ENCODE measurements around the gene SCUBE3.

Gene SCUBE3

GRCh38 chr6:35215665-35216411 is 2.1 kb downstream of the SCUBE3 start:
- Mint-ChIP-seq H3K4me3 (peak overlapping the region; percentile 77 to 86 (median 80)), H3K9me3 (no peaks in the 10 kb centered on the region), H3K4me1 (peaks cover 55% of the 10 kb centered on the region)

GRCh38 chr6:35216412-35216732 is 2.6 kb downstream of the SCUBE3 start:
- Mint-ChIP-seq H3K27me3 (ENCODE audit: low read depth) (peaks cover 31% of the 10 kb centered on the region), H3K27ac (peak overlapping the region; percentile 28 to 90 (median 78)), H3K4me1 (peaks cover 55% of the 10 kb centered on the region), H3K36me3 (ENCODE audit: low read depth) (no peaks in the 10 kb centered on the region), H3K4me3 (peak overlapping the region; percentile 70 to 86 (median 77)), H3K9me3 (no peaks in the 10 kb centered on the region)
- TF ChIP-seq, protein P1, sequence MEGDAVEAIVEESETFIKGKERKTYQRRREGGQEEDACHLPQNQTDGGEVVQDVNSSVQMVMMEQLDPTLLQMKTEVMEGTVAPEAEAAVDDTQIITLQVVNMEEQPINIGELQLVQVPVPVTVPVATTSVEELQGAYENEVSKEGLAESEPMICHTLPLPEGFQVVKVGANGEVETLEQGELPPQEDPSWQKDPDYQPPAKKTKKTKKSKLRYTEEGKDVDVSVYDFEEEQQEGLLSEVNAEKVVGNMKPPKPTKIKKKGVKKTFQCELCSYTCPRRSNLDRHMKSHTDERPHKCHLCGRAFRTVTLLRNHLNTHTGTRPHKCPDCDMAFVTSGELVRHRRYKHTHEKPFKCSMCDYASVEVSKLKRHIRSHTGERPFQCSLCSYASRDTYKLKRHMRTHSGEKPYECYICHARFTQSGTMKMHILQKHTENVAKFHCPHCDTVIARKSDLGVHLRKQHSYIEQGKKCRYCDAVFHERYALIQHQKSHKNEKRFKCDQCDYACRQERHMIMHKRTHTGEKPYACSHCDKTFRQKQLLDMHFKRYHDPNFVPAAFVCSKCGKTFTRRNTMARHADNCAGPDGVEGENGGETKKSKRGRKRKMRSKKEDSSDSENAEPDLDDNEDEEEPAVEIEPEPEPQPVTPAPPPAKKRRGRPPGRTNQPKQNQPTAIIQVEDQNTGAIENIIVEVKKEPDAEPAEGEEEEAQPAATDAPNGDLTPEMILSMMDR (IDR thresholded peaks at IDR 0.05; ENCODE audit: unreplicated experiment in 3 of 3), result no peak

More at GRCh38 chr6:35215665-35216411, 2.1 kb downstream of the SCUBE3 start:
- peak overlapping the region; percentile 28 to 90 (median 78) for H3K27ac Mint-ChIP-seq
- TF ChIP-seq, protein P1 (IDR thresholded peaks at IDR 0.05; ENCODE audit: unreplicated experiment in 3 of 3), result no peak
- H3K27me3 Mint-ChIP-seq (ENCODE audit: low read depth), result peaks cover 36% of the 10 kb centered on the region
- H3K36me3 Mint-ChIP-seq (ENCODE audit: low read depth), result no peaks in the 10 kb centered on the region

DNA sequence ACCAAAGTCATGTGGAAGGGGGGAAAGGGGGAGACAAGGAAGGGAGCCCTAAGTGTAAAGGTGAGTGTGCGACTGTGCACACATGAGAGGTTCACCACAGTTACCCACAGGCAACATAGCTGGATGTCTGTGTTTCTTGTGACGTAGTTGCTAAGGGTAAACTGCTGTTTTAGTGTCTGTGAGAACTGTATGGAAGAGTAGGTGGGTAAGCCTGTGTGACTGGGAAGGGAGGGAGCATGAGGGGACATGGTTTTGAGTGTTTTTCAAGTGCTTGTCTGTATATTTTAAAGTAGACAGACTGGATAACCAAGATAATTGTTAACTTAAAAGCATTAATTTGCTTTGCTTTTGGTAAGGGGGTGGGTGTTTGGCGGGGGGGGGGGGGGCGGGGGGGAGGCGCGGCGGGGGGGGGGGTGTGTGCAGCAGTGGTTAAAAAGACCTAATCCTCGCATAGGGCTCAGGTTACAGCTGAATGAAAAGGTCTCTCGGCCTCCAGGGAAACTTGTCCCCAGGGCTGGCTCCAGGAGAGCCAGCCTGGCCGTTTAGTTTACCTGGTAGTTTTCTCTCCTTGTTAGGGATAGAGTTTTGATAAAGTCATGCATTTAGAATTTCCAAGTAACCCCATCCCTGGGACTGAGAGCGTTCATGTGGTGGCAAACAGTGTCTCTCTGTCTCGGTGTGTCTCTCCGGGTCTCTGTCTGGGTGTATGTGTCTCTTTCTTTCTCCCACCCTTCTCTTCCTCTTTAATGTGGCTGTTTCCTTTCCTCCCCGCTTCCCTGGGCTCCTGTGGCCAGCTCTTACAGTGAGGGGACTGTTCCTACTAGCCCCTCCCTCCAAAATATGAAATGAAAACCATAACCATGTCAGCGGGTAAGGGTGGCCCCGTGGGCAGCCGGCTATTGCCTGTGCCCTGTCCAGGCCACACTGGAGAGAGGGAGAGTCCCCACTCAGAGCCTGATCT is 3.4 kb downstream of the SCUBE3 start:
- no peaks in the 10 kb centered on the region for H3K36me3 Mint-ChIP-seq (ENCODE audit: low read depth)
- H3K27me3 Mint-ChIP-seq (ENCODE audit: low read depth), result peaks cover 23% of the 10 kb centered on the region
- no peaks in the 10 kb centered on the region for H3K9me3 Mint-ChIP-seq
- peak overlapping the region; percentile 74 to 86 (median 77) for H3K4me3 Mint-ChIP-seq
- TF ChIP-seq, protein P1 (IDR thresholded peaks at IDR 0.05; ENCODE audit: unreplicated experiment in 3 of 3), result no peak
- peak overlapping the region; percentile 28 to 90 (median 78) for H3K27ac Mint-ChIP-seq
- peaks cover 55% of the 10 kb centered on the region for H3K4me1 Mint-ChIP-seq

GRCh38 chr6:35218021-35218420 is 4.3 kb downstream of the SCUBE3 start:
- Mint-ChIP-seq H3K9me3 (no peaks in the 10 kb centered on the region), H3K36me3 (ENCODE audit: low read depth) (no peaks in the 10 kb centered on the region), H3K4me3 (peak overlapping the region; percentile 5 to 76 (median 16)), H3K27me3 (ENCODE audit: low read depth) (peaks cover 14% of the 10 kb centered on the region), H3K27ac (peak overlapping the region; percentile 28 to 90 (median 37)), H3K4me1 (peaks cover 53% of the 10 kb centered on the region)
- TF ChIP-seq, protein P1 (IDR thresholded peaks at IDR 0.05; ENCODE audit: unreplicated experiment in 3 of 3), result no peak

GRCh38 chr6:35218456-35218855 is 4.7 kb downstream of the SCUBE3 start:
- TF ChIP-seq, protein P1 (IDR thresholded peaks at IDR 0.05; ENCODE audit: unreplicated experiment in 3 of 3), result no peak
- Mint-ChIP-seq H3K36me3 (ENCODE audit: low read depth) (no peaks in the 10 kb centered on the region), H3K4me3 (no peak overlapping the region), H3K27me3 (ENCODE audit: low read depth) (peaks cover 10% of the 10 kb centered on the region), H3K4me1 (peaks cover 50% of the 10 kb centered on the region), H3K9me3 (no peaks in the 10 kb centered on the region), H3K27ac (peak overlapping the region in 2 of 3 experiments; percentile 28 to 90)
